ENCODE results near the gene TGM2. TPM values are rescaled to one million over a fixed set of nuclear protein-coding genes. Genes with fewer than 3 reads are reported as not detected.

Gene TGM2
- total and polyA plus RNA-seq, 2 donors (not counting 3 experiments of a cell fraction or from before 2014, with no cell fraction given): 861 to 868 TPM

- Histone ChIP-seq H3K4me2 (ENCODE audit: insufficient read depth, low read length) (peak overlapping the region; percentile 32), H3K27ac (ENCODE audit: insufficient read depth, low read depth, low read length) (peak overlapping the region; percentile 96), H3K9me3 (replicated peaks; ENCODE audit: control insufficient read depth, insufficient read depth, low read length) (no peaks in the 10 kb centered on the region), H3K9ac (replicated peaks; ENCODE audit: extremely low read depth, insufficient read depth, low read length) (peak overlapping the region; percentile 70), H2AFZ (ENCODE audit: low read depth, low read length) (no peak overlapping the region), H3K9me1 (replicated peaks; ENCODE audit: control insufficient read depth, extremely low read depth, insufficient read depth, low read length) (no peaks in the 10 kb centered on the region), H4K20me1 (replicated peaks; ENCODE audit: control insufficient read depth, extremely low read depth, insufficient read depth, low read length) (no peaks in the 10 kb centered on the region), H3K36me3 (ENCODE audit: control insufficient read depth in 2 of 2, extremely low read depth in 1 of 2, insufficient read depth in 2 of 2, low read length in 2 of 2) (peaks cover 27 to 45% of the 10 kb centered on the region in 2 experiments), H3K4me1 (ENCODE audit: control insufficient read depth, extremely low read depth, insufficient read depth, low read length) (peaks cover 81% of the 10 kb centered on the region), H3K27me3 (ENCODE audit: control insufficient read depth in 2 of 2, insufficient read depth in 2 of 2, low read length in 2 of 2) (no peaks in the 10 kb centered on the region), H3K79me2 (ENCODE audit: control insufficient read depth, insufficient read depth, low read length) (peaks cover 89% of the 10 kb centered on the region), H3K4me3 (replicated peaks in 1 of 3; ENCODE audit: insufficient read depth in 1 of 3, low read depth in 1 of 3, low read length in 3 of 3) (peak overlapping the region in 1 of 3 experiments; percentile 1)
- peak; percentile 57 for FAIRE-seq
- ChIA-PET CTCF (interaction anchor here (1.4 to 4.5 kb wide), 8 partner anchors 8 to 596 kb away, joined by 4 to 24 read pairs (median 14); no protein-coding TSS in a partner anchor), POLR2A (interaction anchor here (2.0 kb wide), 1 partner anchor 16 kb away, joined by 7 read pairs; no protein-coding TSS in a partner anchor)
- intact Hi-C loops (cut with micrococcal nuclease): loop anchor here (1.0 to 2.0 kb wide), 2 partner anchors 8 to 75 kb away; no protein-coding TSS in a partner anchor
- TF ChIP-seq JUN (IDR thresholded peaks at IDR 0.05; ENCODE audit: borderline replicate concordance, insufficient read depth, insufficient read length, low read depth) (no peak), POLR2A (IDR thresholded peaks at IDR 0.05; ENCODE audit: low read depth, low read length) (no peak), MYC (IDR thresholded peaks at IDR 0.05; ENCODE audit: low read depth, low read length) (no peak), EZH2 (IDR thresholded peaks at IDR 0.05; ENCODE audit: borderline replicate concordance, low read depth, low read length, severe bottlenecking) (no peak), GATA2 (IDR thresholded peaks at IDR 0.05; ENCODE audit: insufficient read depth, insufficient read length, low read depth, low read length) (no peak), POLR2AphosphoS5 (IDR thresholded peaks at IDR 0.05; ENCODE audit: insufficient read depth, low read depth, low read length) (peak; percentile 25), FOS (IDR thresholded peaks at IDR 0.05; ENCODE audit: borderline replicate concordance, insufficient read depth, low read length) (no peak)
- TF ChIP-seq, protein P1, sequence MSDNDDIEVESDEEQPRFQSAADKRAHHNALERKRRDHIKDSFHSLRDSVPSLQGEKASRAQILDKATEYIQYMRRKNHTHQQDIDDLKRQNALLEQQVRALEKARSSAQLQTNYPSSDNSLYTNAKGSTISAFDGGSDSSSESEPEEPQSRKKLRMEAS (IDR thresholded peaks at IDR 0.05; ENCODE audit: insufficient read depth, insufficient read length): no peak
- TF ChIP-seq, protein P2, sequence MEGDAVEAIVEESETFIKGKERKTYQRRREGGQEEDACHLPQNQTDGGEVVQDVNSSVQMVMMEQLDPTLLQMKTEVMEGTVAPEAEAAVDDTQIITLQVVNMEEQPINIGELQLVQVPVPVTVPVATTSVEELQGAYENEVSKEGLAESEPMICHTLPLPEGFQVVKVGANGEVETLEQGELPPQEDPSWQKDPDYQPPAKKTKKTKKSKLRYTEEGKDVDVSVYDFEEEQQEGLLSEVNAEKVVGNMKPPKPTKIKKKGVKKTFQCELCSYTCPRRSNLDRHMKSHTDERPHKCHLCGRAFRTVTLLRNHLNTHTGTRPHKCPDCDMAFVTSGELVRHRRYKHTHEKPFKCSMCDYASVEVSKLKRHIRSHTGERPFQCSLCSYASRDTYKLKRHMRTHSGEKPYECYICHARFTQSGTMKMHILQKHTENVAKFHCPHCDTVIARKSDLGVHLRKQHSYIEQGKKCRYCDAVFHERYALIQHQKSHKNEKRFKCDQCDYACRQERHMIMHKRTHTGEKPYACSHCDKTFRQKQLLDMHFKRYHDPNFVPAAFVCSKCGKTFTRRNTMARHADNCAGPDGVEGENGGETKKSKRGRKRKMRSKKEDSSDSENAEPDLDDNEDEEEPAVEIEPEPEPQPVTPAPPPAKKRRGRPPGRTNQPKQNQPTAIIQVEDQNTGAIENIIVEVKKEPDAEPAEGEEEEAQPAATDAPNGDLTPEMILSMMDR (IDR thresholded peaks at IDR 0.05; ENCODE audit: extremely low read depth in 1 of 2, insufficient read depth in 1 of 2, low read depth in 1 of 2, low read length in 2 of 2): no peak
- peak; percentile 32 for DNase-seq (ENCODE audit: low read depth, low spot score)
- no TSS peak for BruUV-seq (replicated peaks)
- dilution Hi-C loops (cut with MboI; ENCODE audit: extremely low pct_ligation_motif_present, low sequenced_read_pairs): no loop called here
These were observed 4.9 kb downstream of the TGM2 start for GRCh38 chr20:38159957-38160756.
